Activated T-cell treated with anti-CD3 and anti-CD28 coated beads for 48 hours (primary cell): ENCODE results near the gene RUNX2.

ENCODE experiments used
- DNase-seq: peaks from one replicate; pipeline ENCODE4 v3.0.0-alpha.2; 2020; ENCODE audit warnings: low read depth

RUNX2 gene

GRCh38 chr6:45590696-45591184, 262.6 kb downstream of the RUNX2 start:
- DNase-seq: no peak

GRCh38 chr6:45591306-45591705, 263.2 kb downstream of the RUNX2 start:
- no peak for DNase-seq

- no peak for DNase-seq
Observed at GRCh38 chr6:45591890-45592289, 263.8 kb downstream of the RUNX2 start.

- DNase-seq: no peak
Observed at GRCh38 chr6:45592991-45593390, 264.9 kb downstream of the RUNX2 start.

- no peak for DNase-seq
Observed at GRCh38 chr6:45595010-45595851, 267.1 kb downstream of the RUNX2 start.

GRCh38 chr6:45597424-45597823, 269.3 kb downstream of the RUNX2 start:
- no peak for DNase-seq

- DNase-seq: no peak
Observed at GRCh38 chr6:45599053-45599452, 270.9 kb downstream of the RUNX2 start.

- DNase-seq: no peak
Observed at GRCh38 chr6:45605971-45606370, 277.8 kb downstream of the RUNX2 start.

- DNase-seq: no peak
Observed at GRCh38 chr6:45606831-45607400, 278.8 kb downstream of the RUNX2 start.

- no peak for DNase-seq
Observed at GRCh38 chr6:45607798-45608197, 279.7 kb downstream of the RUNX2 start.

- DNase-seq: no peak
Observed at GRCh38 chr6:45608252-45608913, 280.3 kb downstream of the RUNX2 start.

GRCh38 chr6:45609141-45609638, 281.1 kb downstream of the RUNX2 start:
- DNase-seq: no peak

GRCh38 chr6:45610374-45610773, 282.2 kb downstream of the RUNX2 start:
- no peak for DNase-seq

- DNase-seq: no peak
Observed at GRCh38 chr6:45610832-45611231, 282.7 kb downstream of the RUNX2 start.

- no peak for DNase-seq
Observed at GRCh38 chr6:45611491-45611890, 283.4 kb downstream of the RUNX2 start.

GRCh38 chr6:45613656-45614055, 285.5 kb downstream of the RUNX2 start:
- DNase-seq: no peak

- DNase-seq: no peak
Observed at GRCh38 chr6:45614488-45615285, 286.6 kb downstream of the RUNX2 start.

- no peak for DNase-seq
Observed at GRCh38 chr6:45616209-45616608, 288.1 kb downstream of the RUNX2 start.

- DNase-seq: no peak
Observed at GRCh38 chr6:45617441-45617840, 289.3 kb downstream of the RUNX2 start.

- no peak for DNase-seq
Observed at GRCh38 chr6:45618259-45618658, 290.1 kb downstream of the RUNX2 start.

- DNase-seq: no peak
Observed at GRCh38 chr6:45619211-45619760, 291.2 kb downstream of the RUNX2 start.
